ENCODE results near the gene SENP3. TPM values are rescaled to one million over a fixed set of nuclear protein-coding genes. Genes with fewer than 3 reads are reported as not detected.

Gene SENP3
- total RNA-seq, 1 experiment from 2014 or later, result 83.1 TPM

DNA sequence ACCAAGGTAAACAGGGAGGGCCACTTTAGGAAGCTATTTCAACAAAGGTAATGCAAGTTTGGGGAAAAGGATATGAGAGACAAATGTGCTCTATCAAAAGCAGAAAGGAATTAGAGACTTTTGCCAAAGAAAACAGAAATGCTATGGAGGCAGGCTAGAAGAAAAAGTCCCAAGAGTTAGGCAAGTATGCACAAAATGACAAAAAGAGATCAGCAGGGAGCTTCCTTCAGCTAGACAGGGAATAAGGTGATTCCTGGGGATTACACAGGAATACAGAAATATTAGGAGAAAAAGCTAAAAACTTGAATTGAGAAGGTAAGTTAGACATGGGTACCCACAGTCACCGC lies 50.5 kb downstream of the SENP3 start:
- Histone ChIP-seq H2AFZ (ENCODE audit: low read length) (no peak overlapping the region), H4K20me1 (ENCODE audit: control insufficient read depth, insufficient read depth, insufficient read length) (no peaks in the 10 kb centered on the region), H3K56ac (ENCODE audit: insufficient read length, low read depth, low read length) (no peak overlapping the region), H3K9ac (ENCODE audit: extremely low read depth, insufficient read length, low read length) (no peak overlapping the region), H2BK120ac (ENCODE audit: low read depth, low read length, poor library complexity, severe bottlenecking) (no peak overlapping the region), H3K23me2 (ENCODE audit: insufficient read length, low read depth, low read length, poor library complexity, severe bottlenecking) (peaks cover 7% of the 10 kb centered on the region), H2BK20ac (ENCODE audit: low read depth, low read length, poor library complexity, severe bottlenecking) (no peak overlapping the region), H3K23ac (ENCODE audit: insufficient read length, low read depth, low read length) (no peak overlapping the region), H3K4me1 (ENCODE audit: insufficient read depth, low read length) (peaks cover 5% of the 10 kb centered on the region), H2AK5ac (ENCODE audit: insufficient read length, low read length) (no peak overlapping the region), H4K8ac (replicated peaks; ENCODE audit: insufficient read length, low read depth, low read length) (no peak overlapping the region), H2BK12ac (ENCODE audit: insufficient read length, low read depth, low read length) (no peak overlapping the region), H3K79me2 (ENCODE audit: insufficient read depth, low read length) (peaks cover 9% of the 10 kb centered on the region; the same call in 1 of the 2 replicates), H3K4me2 (ENCODE audit: insufficient read depth, insufficient read length, low read length) (no peak overlapping the region), H4K5ac (ENCODE audit: insufficient read length, low read depth, low read length) (no peak overlapping the region), H3K18ac (ENCODE audit: insufficient read length, low read depth, low read length) (no peak overlapping the region), H3K27ac (ENCODE audit: insufficient read length, low read depth, low read length) (no peak overlapping the region), H3T11ph (ENCODE audit: low read length) (no peak overlapping the region), H2BK5ac (ENCODE audit: insufficient read length, low read length) (no peak overlapping the region), H3K79me1 (ENCODE audit: insufficient read depth, low read depth, low read length, poor library complexity, severe bottlenecking) (no peaks in the 10 kb centered on the region), H4K91ac (ENCODE audit: insufficient read length, low read depth, low read length) (no peak overlapping the region), H3K9me3 (ENCODE audit: control insufficient read depth, low read depth, low read length) (no peaks in the 10 kb centered on the region), H3K4ac (ENCODE audit: low read depth, low read length) (no peak overlapping the region), H2BK15ac (ENCODE audit: low read depth, low read length) (no peak overlapping the region), H3K27me3 (ENCODE audit: insufficient read depth, low read length) (no peaks in the 10 kb centered on the region), H3K14ac (ENCODE audit: insufficient read depth, low read length) (no peak overlapping the region)
- Mint-ChIP-seq H3K27ac (no peak overlapping the region), H3K9me3 (no peaks in the 10 kb centered on the region), H3K4me3 (peak overlapping the region in 1 of 2 experiments; percentile 89; a peak in 3 of 5 replicates), H3K4me1 (peaks cover 22 to 23% of the 10 kb centered on the region in 2 experiments), H3K27me3 (ENCODE audit: low read depth) (no peaks in the 10 kb centered on the region), H3K36me3 (ENCODE audit: insufficient read depth in 1 of 3, low read depth in 3 of 3) (peaks cover 6 to 20% (median 14%) of the 10 kb centered on the region in 3 experiments; a peak in 6 of 7 replicates)
- TF ChIP-seq, protein P1, sequence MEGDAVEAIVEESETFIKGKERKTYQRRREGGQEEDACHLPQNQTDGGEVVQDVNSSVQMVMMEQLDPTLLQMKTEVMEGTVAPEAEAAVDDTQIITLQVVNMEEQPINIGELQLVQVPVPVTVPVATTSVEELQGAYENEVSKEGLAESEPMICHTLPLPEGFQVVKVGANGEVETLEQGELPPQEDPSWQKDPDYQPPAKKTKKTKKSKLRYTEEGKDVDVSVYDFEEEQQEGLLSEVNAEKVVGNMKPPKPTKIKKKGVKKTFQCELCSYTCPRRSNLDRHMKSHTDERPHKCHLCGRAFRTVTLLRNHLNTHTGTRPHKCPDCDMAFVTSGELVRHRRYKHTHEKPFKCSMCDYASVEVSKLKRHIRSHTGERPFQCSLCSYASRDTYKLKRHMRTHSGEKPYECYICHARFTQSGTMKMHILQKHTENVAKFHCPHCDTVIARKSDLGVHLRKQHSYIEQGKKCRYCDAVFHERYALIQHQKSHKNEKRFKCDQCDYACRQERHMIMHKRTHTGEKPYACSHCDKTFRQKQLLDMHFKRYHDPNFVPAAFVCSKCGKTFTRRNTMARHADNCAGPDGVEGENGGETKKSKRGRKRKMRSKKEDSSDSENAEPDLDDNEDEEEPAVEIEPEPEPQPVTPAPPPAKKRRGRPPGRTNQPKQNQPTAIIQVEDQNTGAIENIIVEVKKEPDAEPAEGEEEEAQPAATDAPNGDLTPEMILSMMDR (conservative IDR thresholded peaks at IDR 0.05), result no peak
- no CpG with 5 or more reads among the region's 1 CpG for WGBS (ENCODE audit: extremely low coverage, insufficient read length, low lambda C conversion rate)
- no peak for DNase-seq
